Pulmonary artery endothelial cell (primary cell): ENCODE results near the gene SFXN1. TPM values are rescaled to one million over a fixed set of nuclear protein-coding genes. Genes with fewer than 3 reads are reported as not detected.

ENCODE experiments used
- DNase-seq: peaks from one replicate; pipeline ENCODE4 v3.0.0-alpha.2; 2011; ENCODE audit warnings: low read depth, low spot score
- total RNA-seq: library from RNA; depleted of rRNA; stranded (reverse); fragments of >200 nt; gene quantifications from 2 replicates; pipeline ENCODE4 v1.2.3, GENCODE V29; 2014

SFXN1 gene
- total RNA-seq, 1 donor from 2014 or later: 139 TPM

DNA sequence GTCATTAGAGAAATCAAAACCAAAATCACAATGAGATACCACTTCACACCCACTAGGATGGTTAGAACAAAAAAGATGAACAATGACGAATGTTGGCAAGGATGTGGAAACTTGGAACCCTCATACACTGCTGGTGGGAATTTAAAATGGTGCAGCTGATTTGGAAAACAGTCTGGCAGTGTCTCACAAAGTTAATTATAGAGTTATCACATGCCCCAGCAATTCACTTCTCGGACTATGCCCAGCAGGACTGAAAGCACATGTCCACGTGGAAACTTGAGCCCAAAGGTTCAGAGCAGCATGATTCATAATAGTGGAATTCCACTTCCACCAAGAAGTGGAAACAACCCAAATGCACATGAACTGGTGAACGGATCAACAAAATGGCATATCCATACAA is 94.5 kb downstream of the SFXN1 start:
- DNase-seq: no peak

DNA sequence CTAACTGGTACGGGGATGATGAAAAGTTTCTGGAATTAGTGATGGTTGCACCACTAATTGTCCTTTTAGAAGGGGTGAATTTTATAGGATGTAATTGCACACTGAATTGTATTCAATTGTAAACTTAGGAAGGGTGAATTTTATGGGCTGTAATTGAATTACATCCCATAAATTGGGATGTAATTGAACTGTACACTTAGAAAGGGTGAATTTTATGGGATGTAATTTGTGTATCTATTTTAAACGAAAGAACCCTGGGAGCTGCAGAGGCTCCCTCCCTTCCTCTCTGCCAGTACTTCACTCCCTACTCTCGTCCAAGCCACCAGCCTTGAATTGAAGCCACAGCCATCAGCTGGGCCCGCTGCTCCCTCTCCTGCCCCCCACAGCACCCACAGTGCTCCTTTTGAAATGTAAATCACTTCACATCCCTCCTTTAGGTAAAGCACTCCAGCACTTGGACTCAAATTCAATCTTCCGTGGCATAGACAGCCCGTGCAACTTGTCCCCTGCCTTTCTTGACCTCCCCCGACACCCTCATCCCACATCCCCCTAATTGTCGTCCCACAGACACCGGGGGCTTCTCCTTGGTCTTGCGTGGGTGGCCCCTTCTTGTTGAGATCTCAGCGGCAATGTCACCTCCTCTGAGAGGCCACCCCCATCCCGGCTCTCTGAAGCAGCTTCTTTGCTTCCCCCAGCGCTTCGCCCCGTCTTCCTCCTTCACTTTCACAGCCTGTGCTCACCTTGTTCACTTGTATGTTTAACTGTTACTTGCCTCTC is 95.3 kb downstream of the SFXN1 start:
- no peak for DNase-seq

DNA sequence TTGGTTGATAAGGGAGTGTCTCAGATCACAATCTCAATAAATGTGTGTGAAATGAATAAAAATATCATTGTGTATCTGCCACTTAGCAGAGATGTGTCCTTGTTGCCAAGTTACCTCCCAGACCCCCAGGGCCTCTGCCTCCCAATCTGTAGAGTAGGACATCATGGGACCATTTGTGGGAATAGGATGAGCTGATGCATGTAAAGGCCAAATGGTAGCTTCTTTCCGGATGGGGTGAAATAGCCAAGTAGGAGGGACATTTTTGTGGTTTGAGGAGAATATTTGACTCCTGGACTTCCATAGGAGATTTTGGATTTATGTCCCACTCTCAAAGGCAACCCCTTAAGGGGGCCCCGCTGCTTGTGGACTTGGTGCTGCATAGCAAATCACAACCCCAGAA is 96.9 kb downstream of the SFXN1 start:
- no peak for DNase-seq

DNA sequence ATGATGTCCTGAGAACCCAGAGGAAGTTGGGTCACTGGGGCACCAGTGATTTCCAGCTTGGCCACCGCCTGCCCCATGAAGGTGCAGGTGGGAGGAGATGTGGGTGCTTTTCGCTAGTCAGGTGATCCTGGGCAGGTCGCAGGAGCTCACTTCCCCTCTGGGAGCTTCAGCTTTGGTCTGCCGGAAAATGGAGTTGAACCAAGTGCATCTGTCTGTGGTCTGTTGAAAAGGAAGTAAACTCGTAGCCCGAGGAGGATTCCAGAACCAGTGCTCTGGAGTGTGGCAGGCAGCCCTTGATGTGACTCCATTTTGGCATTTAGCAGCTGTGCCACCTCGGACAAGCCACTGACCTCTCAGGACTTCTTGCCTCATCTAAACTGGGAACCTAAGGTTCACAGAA is 97.7 kb downstream of the SFXN1 start:
- DNase-seq: no peak

DNA sequence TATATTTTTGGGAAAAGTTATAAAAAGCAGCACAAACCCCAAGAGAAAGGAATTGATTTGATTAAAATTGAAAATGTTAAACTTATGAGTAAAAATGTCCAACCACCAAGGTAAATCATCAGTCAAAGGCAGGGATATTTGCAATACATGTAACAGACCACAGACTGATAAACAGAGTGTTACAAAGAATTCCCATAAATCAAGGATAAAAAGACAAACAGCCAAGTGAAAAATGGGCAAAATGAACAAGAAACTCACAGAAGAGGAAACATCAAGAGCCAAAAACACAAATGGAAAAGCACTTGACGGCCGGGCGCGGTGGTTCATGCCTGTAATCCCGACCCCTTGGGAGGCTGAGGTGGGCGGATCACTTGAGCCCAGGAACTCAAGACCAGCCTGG is 98.2 kb downstream of the SFXN1 start:
- no peak for DNase-seq

Other genes with a start within 250 kb of the SFXN1 start
- not detected in 2 replicates for gene DRD1, start 34.4 kb upstream of the SFXN1 start, total RNA-seq
- gene HRH2, start 179.5 kb downstream of the SFXN1 start, total RNA-seq: 0.26 TPM in 1 of 2 replicates, not detected in the other